ENCODE measurements around the gene TUSC2. TPM values are rescaled to one million over a fixed set of nuclear protein-coding genes. Genes with fewer than 3 reads are reported as not detected.

Gene TUSC2
- total and polyA plus RNA-seq, 5 donors, result 28.9 to 34.9 (median 31.1) TPM

DNA sequence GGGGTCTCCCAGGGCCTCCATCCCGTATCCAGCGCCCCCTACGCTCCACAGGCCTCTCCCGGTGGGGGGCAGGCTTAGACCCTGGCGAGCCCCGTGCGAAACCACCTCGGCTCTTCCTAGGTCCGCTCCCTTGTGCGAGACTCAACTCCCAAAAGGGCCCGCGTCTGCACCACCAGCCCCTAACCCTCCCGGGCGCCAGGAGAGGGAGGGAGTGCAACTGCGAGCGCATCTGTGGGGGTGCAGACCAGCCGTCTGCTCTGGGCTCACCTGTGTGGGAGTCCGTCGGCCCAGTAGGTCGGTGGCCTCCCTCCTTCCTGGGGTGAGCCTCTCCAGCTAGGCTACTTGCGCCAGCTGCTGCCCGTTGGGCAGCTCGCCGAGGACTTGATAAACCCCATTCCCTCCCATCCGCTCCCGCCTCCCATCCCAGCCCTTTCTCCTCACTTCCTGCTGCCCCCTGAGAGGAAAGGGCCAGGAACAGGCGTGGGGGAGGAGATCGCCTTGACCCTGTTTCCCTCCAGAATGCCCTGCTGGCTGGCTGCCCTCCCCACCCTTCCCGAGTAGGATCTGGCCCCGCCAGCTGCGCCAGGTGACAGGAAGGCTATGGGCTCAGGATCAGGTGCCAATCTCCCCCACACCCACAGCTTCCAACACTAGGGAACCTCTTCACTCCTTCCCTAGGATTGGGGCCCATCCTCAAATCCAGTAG, 5.5 kb downstream of the TUSC2 start, which contains the start of gene HYAL2:
TSS of gene HYAL2 (minus strand) at position 360 of the 706 bp plus-strand sequence. CDS start 2,256 bp downstream, outside the sequence.
- 29% methylated on average over 31 of the region's 31 CpGs for WGBS
- peak; percentile 11 to 58 for ATAC-seq
- H3K4me1 ChIP-seq (ENCODE audit: control insufficient read depth, insufficient read depth, low read length), result peaks cover 9% of the 10 kb centered on the region

DNA sequence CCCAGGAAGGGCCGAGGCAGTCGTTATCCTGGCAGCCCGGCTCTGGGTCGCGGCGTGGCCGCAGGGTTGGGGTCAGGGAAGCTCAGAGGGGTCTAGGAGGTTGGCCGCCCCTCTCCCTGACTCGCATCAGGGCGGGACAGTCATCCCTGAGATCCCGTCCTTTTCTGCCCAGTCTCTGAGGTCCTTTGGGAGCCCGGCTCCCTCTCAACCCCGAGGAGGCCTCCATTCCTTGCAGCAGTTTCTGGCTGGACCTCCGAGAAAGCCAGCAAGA, 6.0 kb downstream of the TUSC2 start:
- Histone ChIP-seq H3K4me1 (ENCODE audit: control insufficient read depth, insufficient read depth, low read length) (peaks cover 9% of the 10 kb centered on the region), H3K27me3 (ENCODE audit: control insufficient read depth, insufficient read depth) (no peaks in the 10 kb centered on the region), H3K9me3 (ENCODE audit: control insufficient read depth, low read length) (no peaks in the 10 kb centered on the region), H3K27ac (ENCODE audit: low read length) (peak overlapping the region; percentile 96), H3K4me3 (ENCODE audit: low read length) (peak overlapping the region; percentile 85)
- 13% methylated on average over 14 of the region's 14 CpGs for WGBS
- DNase-seq, result no peak
- intact Hi-C loops (cut with DNase I), result loop anchor here in 1 of 4 donors (5.0 kb wide), 1 partner anchor 95 kb away; no protein-coding TSS in a partner anchor
- ATAC-seq, result no peak

More for the DNA sequence above, 5.5 kb downstream of the TUSC2 start, which contains the start of gene HYAL2:
- H3K4me3 ChIP-seq (ENCODE audit: low read length), result peak within 1 kb of the TSS; percentile 85
- no peaks in the 10 kb centered on the region for H3K9me3 ChIP-seq (ENCODE audit: control insufficient read depth, low read length)
- intact Hi-C loops (cut with DNase I), result loop anchor here in 1 of 4 donors (5.0 kb wide), 1 partner anchor 95 kb away; no protein-coding TSS in a partner anchor
- peak; percentile 88 to 92 (median 91) for DNase-seq
- H3K27ac ChIP-seq (ENCODE audit: low read length), result peak within 1 kb of the TSS; percentile 96
- H3K27me3 ChIP-seq (ENCODE audit: control insufficient read depth, insufficient read depth), result no peaks in the 10 kb centered on the region

DNA sequence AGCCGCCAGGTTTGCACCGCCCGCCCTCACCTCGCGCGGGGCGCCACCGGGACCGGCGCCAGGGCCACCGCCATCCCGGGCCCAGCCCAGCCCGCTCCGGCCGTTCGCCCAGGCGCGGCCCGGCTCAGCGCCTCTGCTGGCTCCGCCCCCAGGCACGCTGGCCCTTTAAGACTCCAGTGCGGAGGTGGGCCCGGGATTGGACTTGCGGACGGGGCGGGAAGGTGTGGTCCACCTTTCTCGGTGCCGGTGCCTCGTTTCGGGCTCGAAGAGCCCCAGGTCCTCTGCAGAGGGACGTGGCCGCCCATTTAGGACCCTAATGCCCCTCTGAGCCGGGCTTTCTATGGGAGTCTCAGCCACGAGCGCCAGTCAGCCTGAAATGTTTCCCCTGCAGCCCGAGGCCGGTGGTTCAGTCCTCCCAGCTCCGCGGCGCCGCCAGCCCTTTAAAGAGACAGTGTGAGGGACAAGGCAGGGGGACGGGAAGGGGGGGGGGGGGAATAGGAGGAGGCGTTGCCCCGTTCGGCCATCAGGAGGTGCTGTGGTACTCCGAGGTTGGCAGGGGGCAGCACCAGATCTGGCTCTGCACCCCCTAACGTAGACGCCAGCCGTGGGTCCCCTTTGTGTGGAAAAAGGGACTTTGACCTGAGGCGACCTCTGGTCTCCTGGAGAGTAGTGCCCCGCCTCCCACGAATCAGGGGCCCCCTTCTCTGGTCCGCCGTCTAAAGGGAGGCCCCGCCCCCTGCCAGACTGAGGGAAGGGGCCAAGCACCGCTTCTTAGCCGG, 6.5 kb downstream of the TUSC2 start:
- intact Hi-C loops (cut with DNase I), result loop anchor here in 1 of 4 donors (5.0 kb wide), 1 partner anchor 94 kb away; no protein-coding TSS in a partner anchor
- peak; percentile 91 to 97 (median 96) for DNase-seq
- H3K27ac ChIP-seq (ENCODE audit: low read length), result peak overlapping the region; percentile 96
- H3K27me3 ChIP-seq (ENCODE audit: control insufficient read depth, insufficient read depth), result no peaks in the 10 kb centered on the region
- 1% methylated on average over 59 of the region's 59 CpGs for WGBS
- peak overlapping the region; percentile 85 for H3K4me3 ChIP-seq (ENCODE audit: low read length)
- peaks cover 9% of the 10 kb centered on the region for H3K4me1 ChIP-seq (ENCODE audit: control insufficient read depth, insufficient read depth, low read length)
- peak; percentile 35 to 76 for ATAC-seq
- H3K9me3 ChIP-seq (ENCODE audit: control insufficient read depth, low read length), result no peaks in the 10 kb centered on the region

DNA sequence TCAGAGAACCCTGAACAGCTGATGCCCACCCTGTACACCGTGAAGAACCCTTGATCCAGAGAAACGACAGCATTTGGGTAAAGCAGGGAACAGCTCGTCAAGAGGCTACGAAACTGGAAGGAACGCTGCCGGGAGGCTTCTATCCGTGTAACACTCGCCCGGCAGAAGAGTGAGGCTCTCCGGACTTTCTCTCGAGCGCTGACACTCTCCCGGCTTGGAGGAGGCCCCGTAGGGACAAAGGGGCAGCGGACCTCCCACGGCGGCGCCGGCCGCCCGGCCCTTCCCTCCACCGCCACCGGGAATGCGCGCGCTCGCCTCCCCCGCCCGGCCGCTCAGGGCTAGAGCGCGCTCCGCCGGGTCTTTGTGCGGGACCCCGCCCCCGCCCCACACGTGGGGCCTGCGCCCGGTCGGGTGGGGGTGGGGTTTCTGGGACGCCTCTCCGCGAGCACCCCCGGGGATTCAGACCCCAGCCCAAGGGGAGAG, 7.1 kb downstream of the TUSC2 start:
- Histone ChIP-seq H3K4me1 (ENCODE audit: control insufficient read depth, insufficient read depth, low read length) (peaks cover 9% of the 10 kb centered on the region), H3K27me3 (ENCODE audit: control insufficient read depth, insufficient read depth) (no peaks in the 10 kb centered on the region), H3K9me3 (ENCODE audit: control insufficient read depth, low read length) (no peaks in the 10 kb centered on the region), H3K4me3 (ENCODE audit: low read length) (peak overlapping the region; percentile 85), H3K27ac (ENCODE audit: low read length) (peak overlapping the region; percentile 88)
- intact Hi-C loops (cut with DNase I), result loop anchor here in 1 of 4 donors (5.0 kb wide), 1 partner anchor 94 kb away; no protein-coding TSS in a partner anchor
- WGBS, result under 1% methylated on average over 45 of the region's 45 CpGs
- peak; percentile 9 to 59 for ATAC-seq
- DNase-seq, result peak; percentile 79 to 93 (median 93)

DNA sequence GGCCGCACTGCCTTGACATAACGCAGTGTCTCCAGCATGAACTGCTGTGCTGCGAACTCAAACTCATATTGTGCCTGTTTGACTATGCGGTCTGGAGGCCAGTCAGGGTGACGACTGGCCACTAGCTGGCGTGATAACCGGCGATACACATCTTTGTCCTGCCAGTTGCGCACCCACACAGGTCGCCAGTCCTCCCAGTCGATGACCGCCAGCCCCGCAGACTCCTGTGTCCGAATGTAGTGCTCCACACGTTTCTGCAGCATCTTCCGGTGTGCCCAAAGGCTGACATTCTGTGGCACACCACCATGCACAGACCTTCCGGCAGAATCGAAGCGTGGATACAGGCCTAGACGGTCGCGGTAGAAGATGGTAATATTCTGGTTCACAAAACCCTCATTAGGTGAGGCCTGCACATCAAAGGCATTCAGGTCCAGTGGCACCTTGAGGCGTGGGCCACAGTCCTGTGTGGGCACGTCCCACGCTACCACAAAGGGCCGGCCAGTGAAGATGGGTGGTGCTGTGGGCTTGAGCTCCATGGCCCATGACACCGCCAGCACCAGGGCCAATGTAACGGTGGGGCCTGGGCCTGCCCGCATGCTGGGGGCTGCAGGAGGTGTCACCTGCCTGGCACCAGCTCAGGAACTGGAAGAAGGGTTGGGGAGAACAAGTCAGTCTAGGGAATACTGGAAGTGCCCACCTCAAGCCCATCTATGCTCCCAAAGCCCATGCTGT, 8.0 kb downstream of the TUSC2 start:
- Histone ChIP-seq H3K9me3 (ENCODE audit: control insufficient read depth, low read length) (no peaks in the 10 kb centered on the region), H3K27ac (ENCODE audit: low read length) (peak overlapping the region; percentile 88), H3K27me3 (ENCODE audit: control insufficient read depth, insufficient read depth) (no peaks in the 10 kb centered on the region), H3K4me3 (ENCODE audit: low read length) (peak overlapping the region; percentile 85), H3K4me1 (ENCODE audit: control insufficient read depth, insufficient read depth, low read length) (peaks cover 9% of the 10 kb centered on the region)
- WGBS, result 70% methylated on average over 29 of the region's 29 CpGs
- DNase-seq (peak in 1 of 3 donors; percentile 67), ATAC-seq (no peak)
- intact Hi-C loops (cut with DNase I), result loop anchor here in 1 of 4 donors (5.0 kb wide), 1 partner anchor 93 kb away; no protein-coding TSS in a partner anchor

DNA sequence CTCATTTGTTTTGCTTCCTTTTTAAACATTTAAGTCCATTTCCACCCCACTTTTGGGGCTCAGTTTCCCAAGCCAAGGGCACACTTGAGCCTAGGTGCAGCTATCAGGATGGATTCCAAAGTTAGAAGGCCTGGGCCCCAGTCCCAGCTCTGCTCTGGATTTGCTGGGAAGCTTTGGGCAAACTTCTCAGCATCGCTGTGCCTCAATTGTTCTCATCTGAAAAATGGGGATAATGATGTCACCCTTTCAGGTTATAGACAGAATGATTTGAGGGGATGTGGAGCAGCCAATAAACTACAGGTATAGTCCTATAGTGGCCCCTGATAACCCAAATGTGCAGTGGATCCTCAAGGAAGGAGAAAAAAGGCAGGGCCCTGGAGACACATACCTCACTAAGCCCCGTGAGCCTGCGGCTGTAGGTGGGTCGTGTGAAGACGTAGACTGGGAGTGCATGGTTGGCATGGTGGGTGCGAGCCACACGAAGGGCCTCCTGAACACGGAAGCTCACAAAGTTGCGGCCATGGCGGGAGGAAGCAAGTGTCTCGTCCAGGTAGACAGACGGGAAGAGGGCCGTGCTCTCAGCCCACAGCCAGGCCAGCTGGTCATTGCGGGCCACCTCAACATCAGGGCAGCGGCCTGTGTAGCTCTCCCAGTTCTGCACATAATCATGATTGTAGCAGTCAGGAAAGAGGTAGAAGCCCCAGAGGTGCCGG, 8.7 kb downstream of the TUSC2 start:
- Histone ChIP-seq H3K27ac (ENCODE audit: low read length) (no peak overlapping the region), H3K27me3 (ENCODE audit: control insufficient read depth, insufficient read depth) (no peaks in the 10 kb centered on the region), H3K4me1 (ENCODE audit: control insufficient read depth, insufficient read depth, low read length) (peaks cover 8% of the 10 kb centered on the region), H3K4me3 (ENCODE audit: low read length) (no peak overlapping the region), H3K9me3 (ENCODE audit: control insufficient read depth, low read length) (no peaks in the 10 kb centered on the region)
- peak in 1 of 3 donors; percentile 52 for DNase-seq
- WGBS, result 75% methylated on average over 16 of the region's 16 CpGs
- intact Hi-C loops (cut with DNase I), result no loop called here
- ATAC-seq, result no peak

DNA sequence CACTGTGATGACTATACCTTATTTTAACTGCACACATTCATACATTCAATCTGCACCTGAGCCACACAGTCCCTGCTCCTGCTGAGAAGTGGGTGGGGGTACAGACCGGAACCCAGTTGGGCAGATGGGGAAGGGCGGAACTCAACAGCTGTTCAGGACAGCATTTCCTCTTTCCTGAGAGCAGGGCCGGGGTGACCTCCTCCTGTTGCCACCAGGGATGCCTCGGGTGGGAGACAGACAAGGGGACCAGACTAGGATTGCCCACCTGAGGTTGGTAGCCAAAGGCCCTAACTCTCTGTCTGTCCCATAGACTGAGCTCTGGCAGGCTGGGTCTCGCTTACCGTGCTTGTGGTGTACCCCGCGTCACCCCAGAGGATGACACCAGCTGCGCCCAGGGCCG, 9.4 kb downstream of the TUSC2 start:
- Histone ChIP-seq H3K27me3 (ENCODE audit: control insufficient read depth, insufficient read depth) (no peaks in the 10 kb centered on the region), H3K9me3 (ENCODE audit: control insufficient read depth, low read length) (no peaks in the 10 kb centered on the region), H3K4me1 (ENCODE audit: control insufficient read depth, insufficient read depth, low read length) (peaks cover 4% of the 10 kb centered on the region), H3K4me3 (ENCODE audit: low read length) (no peak overlapping the region), H3K27ac (ENCODE audit: low read length) (no peak overlapping the region)
- ATAC-seq (no peak), DNase-seq (peak in 2 of 3 donors; percentile 66 to 70)
- intact Hi-C loops (cut with DNase I), result no loop called here
- 72% methylated on average over 10 of the region's 10 CpGs for WGBS

DNA sequence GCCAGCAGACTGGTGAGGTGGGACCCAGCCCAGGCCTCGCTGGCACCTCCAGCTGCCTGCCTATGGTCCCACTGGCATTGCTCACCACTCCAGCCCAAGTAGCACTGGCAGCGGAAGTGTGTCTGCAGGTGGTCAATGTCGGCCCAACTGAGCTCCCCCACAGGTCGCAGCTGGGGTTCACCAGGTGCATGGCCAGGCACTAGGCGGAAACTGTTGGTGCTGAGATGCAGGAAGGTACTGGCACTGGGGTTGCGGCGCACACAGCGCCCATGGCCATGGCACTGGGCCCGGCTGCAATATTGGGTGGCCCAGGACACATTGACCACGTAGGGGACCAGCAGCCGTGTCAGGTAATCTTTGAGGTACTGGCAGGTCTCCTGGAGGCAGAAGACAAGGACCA, 9.9 kb downstream of the TUSC2 start:
- intact Hi-C loops (cut with DNase I), result no loop called here
- Histone ChIP-seq H3K27me3 (ENCODE audit: control insufficient read depth, insufficient read depth) (no peaks in the 10 kb centered on the region), H3K4me3 (ENCODE audit: low read length) (no peak overlapping the region), H3K27ac (ENCODE audit: low read length) (no peak overlapping the region), H3K9me3 (ENCODE audit: control insufficient read depth, low read length) (no peaks in the 10 kb centered on the region), H3K4me1 (ENCODE audit: control insufficient read depth, insufficient read depth, low read length) (peaks cover 4% of the 10 kb centered on the region)
- DNase-seq, result peak in 1 of 3 donors; percentile 51
- 87% methylated on average over 11 of the region's 11 CpGs for WGBS
- no peak for ATAC-seq

DNA sequence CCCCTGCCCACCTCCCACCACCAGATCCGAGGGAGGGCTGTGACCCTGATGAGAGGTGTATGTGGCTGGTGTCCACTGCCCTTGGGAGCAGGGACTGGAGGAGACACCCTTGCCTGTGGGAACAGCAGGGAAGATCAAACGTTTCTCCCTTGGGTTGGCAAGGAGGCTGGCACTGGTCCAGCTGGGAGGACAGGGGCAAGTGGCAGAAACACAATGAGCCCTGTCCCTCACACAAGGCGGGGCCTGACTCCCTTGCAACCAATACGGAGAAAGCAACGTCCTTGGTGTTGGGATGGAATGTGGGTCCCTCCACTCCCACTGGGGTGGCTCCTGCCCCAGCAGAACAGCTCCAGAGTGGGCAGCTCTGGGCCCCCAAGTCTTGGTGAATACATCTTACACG, 10.7 kb downstream of the TUSC2 start:
- H3K9me3 ChIP-seq (ENCODE audit: control insufficient read depth, low read length), result no peaks in the 10 kb centered on the region
- peaks cover 4% of the 10 kb centered on the region for H3K4me1 ChIP-seq (ENCODE audit: control insufficient read depth, insufficient read depth, low read length)
- no peaks in the 10 kb centered on the region for H3K27me3 ChIP-seq (ENCODE audit: control insufficient read depth, insufficient read depth)
- 49% methylated on average over 6 of the region's 6 CpGs for WGBS
- intact Hi-C loops (cut with DNase I), result no loop called here
- ATAC-seq, result no peak
- DNase-seq, result peak in 2 of 3 donors; percentile 70 to 75
- H3K4me3 ChIP-seq (ENCODE audit: low read length), result no peak overlapping the region
- peak overlapping the region; percentile 9 for H3K27ac ChIP-seq (ENCODE audit: low read length)

DNA sequence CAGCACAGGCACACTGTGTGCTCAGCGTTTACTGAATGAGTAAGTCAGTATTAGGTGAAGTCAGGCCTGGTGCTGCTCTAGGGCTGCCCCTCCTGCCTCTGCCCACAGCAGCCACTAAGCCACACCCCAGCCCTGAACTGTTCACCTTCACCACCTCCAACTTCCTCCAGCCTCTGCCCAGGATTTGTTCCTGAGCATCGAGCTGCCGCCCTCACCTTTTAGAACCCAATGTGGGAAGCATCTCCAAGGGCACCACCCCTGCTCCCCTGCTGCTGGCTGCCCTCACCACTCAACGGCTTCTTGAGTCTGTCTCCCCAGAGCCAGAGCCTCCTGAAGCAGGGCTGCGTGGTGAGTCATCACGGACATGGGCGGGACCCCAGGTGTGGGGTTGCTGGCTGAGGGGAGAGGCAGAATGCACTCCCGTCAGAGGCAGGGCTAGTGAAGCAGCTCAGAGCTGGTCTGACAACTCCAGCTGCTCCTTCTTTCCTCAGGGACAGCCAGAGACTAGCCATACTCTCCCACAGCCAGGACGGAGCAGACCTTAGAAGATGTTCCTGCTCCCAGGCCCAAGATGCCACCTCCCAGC, 11.3 kb downstream of the TUSC2 start:
- Histone ChIP-seq H3K4me1 (ENCODE audit: control insufficient read depth, insufficient read depth, low read length) (peaks cover 4% of the 10 kb centered on the region), H3K4me3 (ENCODE audit: low read length) (no peak overlapping the region), H3K27ac (ENCODE audit: low read length) (no peak overlapping the region), H3K9me3 (ENCODE audit: control insufficient read depth, low read length) (no peaks in the 10 kb centered on the region), H3K27me3 (ENCODE audit: control insufficient read depth, insufficient read depth) (no peaks in the 10 kb centered on the region)
- DNase-seq, result peak in 1 of 3 donors; percentile 62
- intact Hi-C loops (cut with DNase I), result no loop called here
- peak in 1 of 2 donors; percentile 3 for ATAC-seq
- 67% methylated on average over 9 of the region's 9 CpGs for WGBS

All from right cardiac atrium (tissue), 5 donors.